Coronary artery (tissue), 2 donors: Measurements from ENCODE around the gene CCDC187.

Experiments
- DNase-seq: peaks from one replicate; pipeline ENCODE4 v3.0.0-alpha.2; 2017; ENCODE audit warnings: low spot score
- H3K27ac ChIP-seq, 2 donors: fragments of 200-600 bp; sonication (generic); one replicate each; pipeline ENCODE4 v1.5.1; 2016 to 2019
- H3K4me3 ChIP-seq: fragments of 200-600 bp; sonication (generic); 2 replicates; pipeline ENCODE4 v1.5.1; 2016; ENCODE audit warnings: mild to moderate bottlenecking, moderate library complexity
- CTCF ChIP-seq: fragments of 200-600 bp; sonication (generic); IDR thresholded peaks from one replicate; pipeline ENCODE4 v1.5.1; 2019; ENCODE audit warnings: antibody characterized with exemption

Gene CCDC187

GRCh38 chr9:136282272-136282861 is 21.5 kb downstream of the CCDC187 start:
- no peak for TF ChIP-seq CTCF
- DNase-seq: no peak
- Histone ChIP-seq H3K27ac (no peak overlapping the region), H3K4me3 (no peak overlapping the region)

GRCh38 chr9:136281421-136282271 is 22.2 kb downstream of the CCDC187 start:
- no peak overlapping the region for H3K4me3 ChIP-seq
- TF ChIP-seq CTCF: no peak

GRCh38 chr9:136280535-136281315 is 23.2 kb downstream of the CCDC187 start:
- no peak for DNase-seq
- Histone ChIP-seq H3K27ac (no peak overlapping the region), H3K4me3 (no peak overlapping the region)
- no peak for TF ChIP-seq CTCF

More at GRCh38 chr9:136281421-136282271, 22.2 kb downstream of the CCDC187 start:
- DNase-seq: no peak
- H3K27ac ChIP-seq: no peak overlapping the region

- Histone ChIP-seq H3K4me3 (no peak overlapping the region), H3K27ac (no peak overlapping the region)
- TF ChIP-seq CTCF: no peak
- DNase-seq: no peak
These were observed 24.4 kb downstream of the CCDC187 start for GRCh38 chr9:136279471-136279870.

- TF ChIP-seq CTCF: no peak
- H3K27ac ChIP-seq: no peak overlapping the region
- no peak for DNase-seq
- H3K4me3 ChIP-seq: no peak overlapping the region
These were observed 25.0 kb downstream of the CCDC187 start for GRCh38 chr9:136278894-136279293.

GRCh38 chr9:136278221-136278620 is 25.7 kb downstream of the CCDC187 start:
- no peak for TF ChIP-seq CTCF
- no peak for DNase-seq
- no peak overlapping the region for H3K27ac ChIP-seq
- H3K4me3 ChIP-seq: no peak overlapping the region
